Epithelial cell of esophagus (primary cell): ENCODE measurements around the gene S100A14.

Experiments
- DNase-seq: peaks from one replicate; pipeline ENCODE4 v3.0.0; 2010; ENCODE audit warnings: low read depth
- H3K4me3 ChIP-seq: 2 replicates; pipeline ENCODE4 v1.5.1; 2011; ENCODE audit warnings: mild to moderate bottlenecking, low read length, control low read depth
- CTCF ChIP-seq: IDR thresholded peaks from 2 replicates; pipeline ENCODE4 v1.5.1; 2011; ENCODE audit warnings: low read depth, mild to moderate bottlenecking, low read length, control low read depth, inconsistent platforms; ENCODE audit not compliant: insufficient read depth; ENCODE audit errors: missing control alignments

S100A14 gene

GRCh38 chr1:153570874-153571273, 45.3 kb downstream of the S100A14 start:
- TF ChIP-seq CTCF, result no peak
- H3K4me3 ChIP-seq, result no peak overlapping the region
- no peak for DNase-seq

GRCh38 chr1:153569465-153569864, 46.7 kb downstream of the S100A14 start:
- TF ChIP-seq CTCF, result no peak
- DNase-seq, result no peak
- no peak overlapping the region for H3K4me3 ChIP-seq

- H3K4me3 ChIP-seq, result peak overlapping the region; percentile 31
- TF ChIP-seq CTCF, result peak; percentile 97
- DNase-seq, result peak; percentile 96
Observed at GRCh38 chr1:153568367-153569099, 47.6 kb downstream of the S100A14 start.

- H3K4me3 ChIP-seq, result peak overlapping the region; percentile 31
- no peak for TF ChIP-seq CTCF
- peak; percentile 100 for DNase-seq
Observed at GRCh38 chr1:153567621-153568366, 48.3 kb downstream of the S100A14 start.

GRCh38 chr1:153566414-153567371, 49.4 kb downstream of the S100A14 start:
- TF ChIP-seq CTCF, result no peak
- peak; percentile 100 for DNase-seq
- peak overlapping the region; percentile 96 for H3K4me3 ChIP-seq

GRCh38 chr1:153565529-153566374, 50.4 kb downstream of the S100A14 start, which contains the start of gene S100A2:
Gene S100A2 (minus strand): TSS chr1:153565844. CDS start chr1:153563877, 1,967 bp downstream.
- DNase-seq, result peak; percentile 99
- peak within 1 kb of the TSS; percentile 96 for H3K4me3 ChIP-seq
- TF ChIP-seq CTCF, result no peak
